HepG2 (cell line): ENCODE results near the gene CCDC117. TPM values are rescaled to one million over a fixed set of nuclear protein-coding genes. Genes with fewer than 3 reads are reported as not detected.

Experiments used
- ARNTL ChIP-seq: sonication (generic); formaldehyde crosslinking; IDR thresholded peaks from 2 replicates; pipeline ENCODE4 v1.4.0; 2020; ENCODE audit warnings: mild to moderate bottlenecking, missing genetic modification reagents
- FOXJ3 ChIP-seq: sonication (generic); formaldehyde crosslinking; IDR thresholded peaks from 2 replicates; pipeline ENCODE4 v1.4.0; 2020; ENCODE audit warnings: missing genetic modification reagents, mild to moderate bottlenecking, borderline replicate concordance
- HOXA9 ChIP-seq: sonication (generic); formaldehyde crosslinking; IDR thresholded peaks from 2 replicates; pipeline ENCODE4 v1.8.1; 2022; ENCODE audit warnings: missing genetic modification reagents, mild to moderate bottlenecking, moderate library complexity, borderline replicate concordance
- NCOR1 ChIP-seq: fragments of 200-600 bp; sonication (generic); IDR thresholded peaks from 2 replicates; pipeline ENCODE4 v1.7.0; 2017; ENCODE audit warnings: antibody characterized with exemption, low read length, borderline replicate concordance
- NR2C2 ChIP-seq: sonication (generic); formaldehyde crosslinking; IDR thresholded peaks from 2 replicates; pipeline ENCODE4 v1.4.0; 2020; ENCODE audit warnings: missing genetic modification reagents, mild to moderate bottlenecking, moderate library complexity, borderline replicate concordance
- PPARG ChIP-seq: conservative IDR thresholded peaks from 2 replicates; pipeline ENCODE4 v1.6.1; 2016; ENCODE audit warnings: missing biosample characterization, missing genetic modification reagents
- RCOR2 ChIP-seq: IDR thresholded peaks from 2 replicates; pipeline ENCODE4 v1.6.1; 2016; ENCODE audit warnings: missing biosample characterization, missing genetic modification reagents
- SRSF9 ChIP-seq: fragments of 200-400 bp; formaldehyde crosslinking; IDR thresholded peaks from 2 replicates; pipeline ENCODE4 v1.6.1; 2018; ENCODE audit warnings: borderline replicate concordance, mild to moderate bottlenecking, low read depth, low read length; ENCODE audit not compliant: insufficient read depth, poor library complexity, severe bottlenecking
- TBP ChIP-seq: sonication (generic); formaldehyde crosslinking; IDR thresholded peaks from 2 replicates; pipeline ENCODE4 v1.5.0; 2020; ENCODE audit warnings: missing genetic modification reagents
- ZEB1 ChIP-seq: IDR thresholded peaks from 2 replicates; pipeline ENCODE4 v1.6.1; 2012; ENCODE audit warnings: mild to moderate bottlenecking, low read depth, inconsistent platforms; ENCODE audit not compliant: insufficient replicate concordance
- ZNF317 ChIP-seq: sonication (generic); formaldehyde crosslinking; IDR thresholded peaks from 2 replicates; pipeline ENCODE4 v1.5.0; 2020; ENCODE audit warnings: mild to moderate bottlenecking, missing genetic modification reagents
- polyA plus RNA-seq, 8 experiments: library from polyadenylated mRNA; depleted of rRNA in 3 of 8; stranded (reverse) in 7 of 8; unstranded in 1 of 8; fragments of >200 nt; fragmentation: Illumina TruSeq in 4 of 8; extraction: Trizol in 4 of 8; gene quantifications; 2 replicates each; pipeline versions ENCODE4 v1.2.1 to v1.2.3, GENCODE V29; 2011 to 2016; ENCODE audit warnings: low read depth in 4 of 8, missing spikeins in 1 of 8, mixed read lengths in 1 of 8; ENCODE audit not compliant: insufficient read depth in 1 of 8
- total RNA-seq, 5 experiments: library from RNA; depleted of rRNA; stranded (reverse); fragments of >200 nt; fragmentation: Illumina TruSeq; extraction: Trizol; gene quantifications; 2 replicates each; pipeline ENCODE4 v1.2.3, GENCODE V29; 2016; ENCODE audit warnings: low read depth in 1 of 5
- TF ChIP-seq, protein P1 (sequence below): sonication (generic); formaldehyde crosslinking; conservative IDR thresholded peaks from 2 replicates; pipeline ENCODE4 v1.4.0; 2020; ENCODE audit warnings: missing genetic modification reagents
- TF ChIP-seq, protein P2 (sequence below): sonication (generic); formaldehyde crosslinking; IDR thresholded peaks from 2 replicates; pipeline ENCODE4 v1.4.0; 2020; ENCODE audit warnings: missing genetic modification reagents, low read depth, mild to moderate bottlenecking, borderline replicate concordance
- TF ChIP-seq, protein P3 (sequence below): sonication (generic); formaldehyde crosslinking; IDR thresholded peaks from 2 replicates; pipeline ENCODE4 v1.4.0; 2020; ENCODE audit warnings: mild to moderate bottlenecking, missing genetic modification reagents
- TF ChIP-seq, protein P4 (sequence below): sonication (generic); formaldehyde crosslinking; conservative IDR thresholded peaks from 2 replicates; pipeline ENCODE4 v1.4.0; 2020; ENCODE audit warnings: mild to moderate bottlenecking, missing genetic modification reagents, moderate library complexity

The CCDC117 gene
- total and polyA plus RNA-seq, 2 of the 13 experiments (the other 11 are each of a cell fraction or from before 2014, with no cell fraction given), result 12.6 to 34.2 TPM

DNA sequence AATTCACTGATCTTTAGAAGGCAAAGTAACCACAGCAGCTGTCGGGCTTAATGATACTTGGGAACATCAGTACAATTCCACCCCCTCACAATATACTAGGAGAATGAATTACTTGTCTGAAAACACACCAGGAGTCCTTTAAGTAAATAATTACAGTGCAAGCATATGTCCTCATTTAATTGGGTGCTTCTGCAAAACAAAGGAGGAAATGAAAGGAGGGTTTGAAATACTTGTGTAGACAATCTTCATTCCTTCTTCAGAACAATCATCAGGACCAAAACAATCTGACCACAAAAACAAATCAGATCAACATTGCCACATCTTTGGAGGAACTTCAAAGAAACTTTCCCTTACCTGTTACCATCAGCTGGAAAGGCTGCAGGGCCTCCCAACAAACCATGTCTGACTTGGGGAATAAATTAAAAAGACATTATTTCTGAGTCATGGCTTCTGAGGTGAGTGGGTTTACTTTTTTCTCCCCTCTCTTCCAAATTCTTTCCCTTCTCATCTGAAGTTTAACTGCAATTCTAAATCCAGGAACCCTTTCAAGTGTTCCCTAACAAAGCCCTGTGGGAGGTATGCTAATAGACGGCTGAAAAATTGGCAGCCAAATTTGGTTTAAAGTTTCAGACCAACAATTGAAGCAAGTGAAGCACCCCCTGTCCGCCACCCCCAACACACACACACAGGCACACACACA lies 12.5 kb upstream of the CCDC117 start (continued):
- TF ChIP-seq ZEB1 (peak; percentile 49), NCOR1 (peak; percentile 56; the same call in 1 of the 2 replicates), RCOR2 (peak; percentile 81), ARNTL (CRISPR knock-in tag) (0 out of 2 replicates have a peak, but pooled peaks have one; percentile 22), FOXJ3 (peak; percentile 29; the same call in 1 of the 2 replicates), NR2C2 (no peak), TBP (no peak), SRSF9 (no peak), ZNF317 (CRISPR knock-in tag) (no peak), PPARG (CRISPR knock-in tag) (0 out of 2 replicates have a peak, but pooled peaks have one; percentile 54), HOXA9 (no peak)
- TF ChIP-seq, protein P1, sequence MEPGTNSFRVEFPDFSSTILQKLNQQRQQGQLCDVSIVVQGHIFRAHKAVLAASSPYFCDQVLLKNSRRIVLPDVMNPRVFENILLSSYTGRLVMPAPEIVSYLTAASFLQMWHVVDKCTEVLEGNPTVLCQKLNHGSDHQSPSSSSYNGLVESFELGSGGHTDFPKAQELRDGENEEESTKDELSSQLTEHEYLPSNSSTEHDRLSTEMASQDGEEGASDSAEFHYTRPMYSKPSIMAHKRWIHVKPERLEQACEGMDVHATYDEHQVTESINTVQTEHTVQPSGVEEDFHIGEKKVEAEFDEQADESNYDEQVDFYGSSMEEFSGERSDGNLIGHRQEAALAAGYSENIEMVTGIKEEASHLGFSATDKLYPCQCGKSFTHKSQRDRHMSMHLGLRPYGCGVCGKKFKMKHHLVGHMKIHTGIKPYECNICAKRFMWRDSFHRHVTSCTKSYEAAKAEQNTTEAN (CRISPR knock-in tag), result no peak
- TF ChIP-seq, protein P2, sequence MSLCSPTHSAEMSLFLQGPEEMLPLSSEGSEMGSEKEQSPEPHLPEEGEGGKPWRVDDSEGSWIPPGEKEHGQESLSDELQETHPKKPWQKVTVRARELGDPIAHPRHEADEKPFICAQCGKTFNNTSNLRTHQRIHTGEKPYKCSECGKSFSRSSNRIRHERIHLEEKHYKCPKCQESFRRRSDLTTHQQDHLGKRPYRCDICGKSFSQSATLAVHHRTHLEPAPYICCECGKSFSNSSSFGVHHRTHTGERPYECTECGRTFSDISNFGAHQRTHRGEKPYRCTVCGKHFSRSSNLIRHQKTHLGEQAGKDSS, result no peak
- TF ChIP-seq, protein P3, sequence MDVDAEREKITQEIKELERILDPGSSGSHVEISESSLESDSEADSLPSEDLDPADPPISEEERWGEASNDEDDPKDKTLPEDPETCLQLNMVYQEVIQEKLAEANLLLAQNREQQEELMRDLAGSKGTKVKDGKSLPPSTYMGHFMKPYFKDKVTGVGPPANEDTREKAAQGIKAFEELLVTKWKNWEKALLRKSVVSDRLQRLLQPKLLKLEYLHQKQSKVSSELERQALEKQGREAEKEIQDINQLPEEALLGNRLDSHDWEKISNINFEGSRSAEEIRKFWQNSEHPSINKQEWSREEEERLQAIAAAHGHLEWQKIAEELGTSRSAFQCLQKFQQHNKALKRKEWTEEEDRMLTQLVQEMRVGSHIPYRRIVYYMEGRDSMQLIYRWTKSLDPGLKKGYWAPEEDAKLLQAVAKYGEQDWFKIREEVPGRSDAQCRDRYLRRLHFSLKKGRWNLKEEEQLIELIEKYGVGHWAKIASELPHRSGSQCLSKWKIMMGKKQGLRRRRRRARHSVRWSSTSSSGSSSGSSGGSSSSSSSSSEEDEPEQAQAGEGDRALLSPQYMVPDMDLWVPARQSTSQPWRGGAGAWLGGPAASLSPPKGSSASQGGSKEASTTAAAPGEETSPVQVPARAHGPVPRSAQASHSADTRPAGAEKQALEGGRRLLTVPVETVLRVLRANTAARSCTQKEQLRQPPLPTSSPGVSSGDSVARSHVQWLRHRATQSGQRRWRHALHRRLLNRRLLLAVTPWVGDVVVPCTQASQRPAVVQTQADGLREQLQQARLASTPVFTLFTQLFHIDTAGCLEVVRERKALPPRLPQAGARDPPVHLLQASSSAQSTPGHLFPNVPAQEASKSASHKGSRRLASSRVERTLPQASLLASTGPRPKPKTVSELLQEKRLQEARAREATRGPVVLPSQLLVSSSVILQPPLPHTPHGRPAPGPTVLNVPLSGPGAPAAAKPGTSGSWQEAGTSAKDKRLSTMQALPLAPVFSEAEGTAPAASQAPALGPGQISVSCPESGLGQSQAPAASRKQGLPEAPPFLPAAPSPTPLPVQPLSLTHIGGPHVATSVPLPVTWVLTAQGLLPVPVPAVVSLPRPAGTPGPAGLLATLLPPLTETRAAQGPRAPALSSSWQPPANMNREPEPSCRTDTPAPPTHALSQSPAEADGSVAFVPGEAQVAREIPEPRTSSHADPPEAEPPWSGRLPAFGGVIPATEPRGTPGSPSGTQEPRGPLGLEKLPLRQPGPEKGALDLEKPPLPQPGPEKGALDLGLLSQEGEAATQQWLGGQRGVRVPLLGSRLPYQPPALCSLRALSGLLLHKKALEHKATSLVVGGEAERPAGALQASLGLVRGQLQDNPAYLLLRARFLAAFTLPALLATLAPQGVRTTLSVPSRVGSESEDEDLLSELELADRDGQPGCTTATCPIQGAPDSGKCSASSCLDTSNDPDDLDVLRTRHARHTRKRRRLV (CRISPR knock-in tag), result no peak; the same call in 1 of the 2 replicates
- TF ChIP-seq, protein P4, sequence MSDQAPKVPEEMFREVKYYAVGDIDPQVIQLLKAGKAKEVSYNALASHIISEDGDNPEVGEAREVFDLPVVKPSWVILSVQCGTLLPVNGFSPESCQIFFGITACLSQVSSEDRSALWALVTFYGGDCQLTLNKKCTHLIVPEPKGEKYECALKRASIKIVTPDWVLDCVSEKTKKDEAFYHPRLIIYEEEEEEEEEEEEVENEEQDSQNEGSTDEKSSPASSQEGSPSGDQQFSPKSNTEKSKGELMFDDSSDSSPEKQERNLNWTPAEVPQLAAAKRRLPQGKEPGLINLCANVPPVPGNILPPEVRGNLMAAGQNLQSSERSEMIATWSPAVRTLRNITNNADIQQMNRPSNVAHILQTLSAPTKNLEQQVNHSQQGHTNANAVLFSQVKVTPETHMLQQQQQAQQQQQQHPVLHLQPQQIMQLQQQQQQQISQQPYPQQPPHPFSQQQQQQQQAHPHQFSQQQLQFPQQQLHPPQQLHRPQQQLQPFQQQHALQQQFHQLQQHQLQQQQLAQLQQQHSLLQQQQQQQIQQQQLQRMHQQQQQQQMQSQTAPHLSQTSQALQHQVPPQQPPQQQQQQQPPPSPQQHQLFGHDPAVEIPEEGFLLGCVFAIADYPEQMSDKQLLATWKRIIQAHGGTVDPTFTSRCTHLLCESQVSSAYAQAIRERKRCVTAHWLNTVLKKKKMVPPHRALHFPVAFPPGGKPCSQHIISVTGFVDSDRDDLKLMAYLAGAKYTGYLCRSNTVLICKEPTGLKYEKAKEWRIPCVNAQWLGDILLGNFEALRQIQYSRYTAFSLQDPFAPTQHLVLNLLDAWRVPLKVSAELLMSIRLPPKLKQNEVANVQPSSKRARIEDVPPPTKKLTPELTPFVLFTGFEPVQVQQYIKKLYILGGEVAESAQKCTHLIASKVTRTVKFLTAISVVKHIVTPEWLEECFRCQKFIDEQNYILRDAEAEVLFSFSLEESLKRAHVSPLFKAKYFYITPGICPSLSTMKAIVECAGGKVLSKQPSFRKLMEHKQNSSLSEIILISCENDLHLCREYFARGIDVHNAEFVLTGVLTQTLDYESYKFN, result peak; percentile 77
